PFSK-1 (cell line): ENCODE results near the gene ZNF646.

Experiments
- FOXP2 ChIP-seq: optimal IDR thresholded peaks from 2 replicates; pipeline ENCODE3; 2011; ENCODE audit warnings: borderline replicate concordance, control low read depth, inconsistent platforms; ENCODE audit not compliant: insufficient read depth; ENCODE audit errors: extremely low read length, extremely low read depth
- POLR2AphosphoS5 ChIP-seq: IDR thresholded peaks from 2 replicates; pipeline ENCODE4 v1.6.1; 2012; ENCODE audit warnings: low read depth, mild to moderate bottlenecking, control low read depth, low read length, moderate library complexity
- REST ChIP-seq, 2 experiments: IDR thresholded peaks; 2 replicates each; pipeline versions ENCODE4 v1.6.1 to v1.8.0; 2011 to 2012; ENCODE audit warnings: low read depth in 2 of 2, low read length in 2 of 2, control low read depth in 1 of 2, inconsistent platforms in 1 of 2, mild to moderate bottlenecking in 1 of 2, moderate library complexity in 1 of 2; ENCODE audit not compliant: insufficient read depth in 1 of 2
- SIN3A ChIP-seq: IDR thresholded peaks from 2 replicates; pipeline ENCODE4 v1.6.1; 2012; ENCODE audit warnings: mild to moderate bottlenecking, low read length, moderate library complexity, borderline replicate concordance; ENCODE audit not compliant: insufficient read depth
- TAF1 ChIP-seq: IDR thresholded peaks from 2 replicates; pipeline ENCODE4 v1.6.1; 2012; ENCODE audit warnings: low read length, control low read depth, borderline replicate concordance; ENCODE audit not compliant: insufficient read depth

DNA sequence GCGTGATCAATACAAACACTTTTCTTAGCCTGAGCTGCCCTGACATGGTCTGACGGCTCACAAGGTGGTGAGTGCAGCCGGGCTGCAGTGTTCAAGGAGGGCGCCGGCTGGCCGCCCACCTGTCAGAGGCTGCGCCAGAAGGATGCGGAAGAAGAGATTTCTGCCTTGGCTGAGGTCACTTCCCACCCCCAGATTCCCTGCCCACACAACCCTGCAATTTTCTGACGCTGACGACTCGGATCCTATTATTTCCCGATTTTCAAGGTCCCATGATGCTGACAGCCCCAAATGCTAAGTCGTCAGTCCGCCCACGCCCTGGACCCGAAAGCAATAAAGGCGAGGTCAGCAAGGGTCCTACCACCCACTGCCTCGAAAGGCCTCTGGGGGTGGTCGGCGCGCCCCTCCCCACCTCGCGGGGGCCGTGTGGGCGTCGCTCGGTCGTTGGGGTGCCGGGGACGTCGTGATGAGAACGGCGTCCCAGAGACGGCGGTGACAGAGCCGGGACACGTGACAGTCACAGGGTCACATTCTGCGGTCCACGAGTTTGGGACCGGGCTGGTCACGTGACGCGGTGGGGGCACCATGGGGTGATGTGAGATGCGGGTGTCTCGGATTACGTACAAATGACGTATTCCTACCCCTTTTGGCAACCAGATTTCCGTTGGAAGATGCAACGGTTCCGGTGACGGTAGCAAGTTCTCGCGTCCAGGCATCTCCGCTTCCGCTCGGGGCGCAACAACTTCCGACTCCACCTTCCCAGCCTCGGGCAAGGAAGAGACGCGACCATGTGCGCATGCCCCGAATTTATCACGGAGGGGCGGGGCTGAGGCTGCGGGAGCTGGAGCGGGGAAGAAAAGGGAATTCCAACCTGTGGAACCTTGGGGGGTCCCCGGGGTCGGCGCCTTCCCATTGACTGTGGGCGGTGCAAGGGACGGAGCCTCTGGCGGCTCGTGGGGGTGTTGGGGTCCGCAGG, 41.2 kb upstream of the ZNF646 start, which contains the start of gene STX4:
- TF ChIP-seq POLR2AphosphoS5 (no peak), REST (IDR thresholded peaks at IDR 0.05; ENCODE audit: insufficient read depth in 1 of 2, low read depth in 2 of 2, low read length in 2 of 2) (no peak), SIN3A (no peak), TAF1 (no peak), FOXP2 (no peak)
